IPS DF 6.9 (cell line): ENCODE data around the gene STN1.

ENCODE experiments used
- DNase-seq: peaks from one replicate; pipeline ENCODE4 v3.0.0-alpha.2; 2013; ENCODE audit warnings: low read depth, low spot score
- H3K27ac ChIP-seq: one replicate; pipeline ENCODE4 v1.5.1; 2013; ENCODE audit warnings: low read length, control low read depth
- H3K27me3 ChIP-seq: 2 replicates; pipeline ENCODE4 v1.6.1; 2013; ENCODE audit warnings: mild to moderate bottlenecking, low read length; ENCODE audit not compliant: control insufficient read depth, insufficient read depth
- H3K36me3 ChIP-seq: 2 replicates; pipeline ENCODE4 v1.6.1; 2013; ENCODE audit warnings: low read length; ENCODE audit not compliant: control insufficient read depth, insufficient read depth
- H3K4me1 ChIP-seq: 2 replicates; pipeline ENCODE4 v1.6.1; 2013; ENCODE audit warnings: low read length; ENCODE audit not compliant: control insufficient read depth, insufficient read depth
- H3K4me3 ChIP-seq: 2 replicates; pipeline ENCODE4 v1.5.1; 2013; ENCODE audit warnings: mild to moderate bottlenecking, low read length
- H3K9me3 ChIP-seq: 2 replicates; pipeline ENCODE4 v1.6.1; 2013; ENCODE audit warnings: low read length, inconsistent platforms; ENCODE audit not compliant: control insufficient read depth, insufficient read depth
- WGBS: extraction: QIAGEN DNeasy Blood & Tissue Kit; methylation state at CpG from one replicate; pipeline ENCODE4 v1.1.7; 2013; ENCODE audit warnings: mixed read lengths, missing lambda C conversion rate; ENCODE audit not compliant: insufficient read length, insufficient coverage; 5-methylcytosine and 5-hydroxymethylcytosine counted together

Gene STN1

GRCh38 chr10:103930449-103930848 lies 12.5 kb upstream of the STN1 start:
- Histone ChIP-seq H3K4me1 (no peaks in the 10 kb centered on the region), H3K9me3 (no peaks in the 10 kb centered on the region), H3K36me3 (no peaks in the 10 kb centered on the region), H3K27me3 (no peaks in the 10 kb centered on the region), H3K4me3 (no peak overlapping the region), H3K27ac (no peak overlapping the region)
- no peak for DNase-seq
- no CpG with 5 or more reads among the region's 1 CpG for WGBS

DNA sequence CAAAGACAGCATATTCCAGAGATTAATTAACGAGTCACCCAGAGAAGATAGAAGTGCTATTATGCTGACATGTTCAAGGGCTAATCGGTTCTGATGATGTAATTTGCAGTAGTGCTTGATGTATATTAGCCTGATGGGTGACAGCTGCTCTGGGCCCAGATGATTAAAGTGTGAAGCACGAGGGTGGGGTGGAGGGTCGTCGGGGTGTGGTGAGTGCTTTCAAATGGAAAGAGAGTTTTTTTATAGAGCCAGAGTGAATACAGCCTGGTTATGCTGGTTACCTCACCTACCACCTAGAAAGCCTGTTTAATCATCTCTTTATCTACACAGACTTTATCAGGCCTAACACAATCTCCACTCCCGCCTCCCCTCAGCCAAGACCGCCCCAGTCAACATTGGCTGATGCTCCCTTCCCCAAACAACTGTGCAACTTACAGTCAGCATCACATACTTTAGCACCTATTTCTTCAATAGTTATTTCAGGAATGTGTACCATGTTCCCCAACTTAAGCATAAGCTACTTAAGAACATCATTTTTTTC lies 11.5 kb upstream of the STN1 start:
- H3K4me1 ChIP-seq = no peaks in the 10 kb centered on the region
- H3K9me3 ChIP-seq = no peaks in the 10 kb centered on the region
- H3K36me3 ChIP-seq = no peaks in the 10 kb centered on the region
- no peak overlapping the region for H3K27ac ChIP-seq
- no peaks in the 10 kb centered on the region for H3K27me3 ChIP-seq
- H3K4me3 ChIP-seq = no peak overlapping the region
- WGBS = no CpG with 5 or more reads among the region's 7 CpGs
- no peak for DNase-seq

- H3K4me3 ChIP-seq = no peak overlapping the region
- H3K9me3 ChIP-seq = no peaks in the 10 kb centered on the region
- no CpG with 5 or more reads among the region's 6 CpGs for WGBS
- no peak for DNase-seq
- H3K27me3 ChIP-seq = no peaks in the 10 kb centered on the region
- no peaks in the 10 kb centered on the region for H3K36me3 ChIP-seq
- H3K27ac ChIP-seq = no peak overlapping the region
- no peaks in the 10 kb centered on the region for H3K4me1 ChIP-seq
These were observed 10.8 kb upstream of the STN1 start for GRCh38 chr10:103928784-103929183.

DNA sequence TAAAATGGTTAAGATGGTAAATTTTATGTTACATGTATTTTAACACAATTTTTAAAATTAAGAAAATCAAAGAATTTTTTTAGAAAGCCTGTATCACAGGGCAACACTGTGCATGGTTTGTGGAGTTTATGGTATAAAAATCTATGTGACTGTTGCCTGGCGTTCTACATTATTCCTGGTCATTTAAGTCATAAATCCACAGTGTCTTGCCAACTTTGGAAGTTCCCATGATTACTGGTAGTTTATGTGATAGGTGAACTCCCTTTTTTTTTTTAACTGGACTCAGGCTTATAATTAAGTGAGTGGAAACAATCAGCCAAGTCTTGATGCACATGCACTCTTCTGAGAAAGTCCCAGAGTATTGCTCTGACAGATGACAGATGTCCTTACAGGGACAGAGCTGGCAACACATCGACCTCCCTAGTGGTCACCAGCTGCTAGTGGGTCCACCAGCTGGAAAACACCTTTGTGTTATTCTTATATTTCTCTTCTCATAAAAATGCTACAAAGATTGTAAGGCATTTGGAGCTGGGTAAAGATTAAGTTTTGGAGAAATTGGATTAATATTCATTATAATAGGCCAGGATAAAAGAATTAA lies 8.8 kb upstream of the STN1 start:
- H3K27ac ChIP-seq = no peak overlapping the region
- no peaks in the 10 kb centered on the region for H3K27me3 ChIP-seq
- no peaks in the 10 kb centered on the region for H3K36me3 ChIP-seq
- no peak overlapping the region for H3K4me3 ChIP-seq
- no CpG with 5 or more reads among the region's 2 CpGs for WGBS
- H3K9me3 ChIP-seq = no peaks in the 10 kb centered on the region
- peaks cover 2% of the 10 kb centered on the region; the same call in 1 of the 2 replicates for H3K4me1 ChIP-seq
- no peak for DNase-seq

DNA sequence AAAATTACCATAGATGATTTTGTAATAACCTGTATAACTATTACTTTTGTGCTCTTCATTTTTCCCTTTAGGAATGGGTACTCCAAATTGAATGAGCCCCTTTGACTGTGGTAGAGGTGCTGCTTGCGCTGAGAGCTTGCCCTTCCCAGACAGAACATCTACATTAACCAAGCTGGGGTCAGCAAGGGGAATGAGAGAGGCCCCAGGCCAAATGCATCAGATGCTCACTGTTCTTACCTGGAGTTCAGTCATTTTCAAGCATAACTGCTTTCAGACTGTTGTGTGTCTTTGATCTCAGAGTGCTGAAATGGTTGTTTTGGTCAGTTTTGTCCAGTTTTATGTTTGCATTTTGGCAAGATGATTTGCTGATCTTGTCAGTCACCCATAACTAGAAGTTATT lies 7.6 kb upstream of the STN1 start:
- WGBS = no CpG with 5 or more reads among the region's 1 CpG
- no peaks in the 10 kb centered on the region for H3K27me3 ChIP-seq
- H3K4me1 ChIP-seq = peaks cover 3% of the 10 kb centered on the region; the same call in 1 of the 2 replicates
- no peaks in the 10 kb centered on the region for H3K9me3 ChIP-seq
- H3K4me3 ChIP-seq = no peak overlapping the region
- H3K27ac ChIP-seq = no peak overlapping the region
- no peaks in the 10 kb centered on the region for H3K36me3 ChIP-seq
- no peak for DNase-seq

DNA sequence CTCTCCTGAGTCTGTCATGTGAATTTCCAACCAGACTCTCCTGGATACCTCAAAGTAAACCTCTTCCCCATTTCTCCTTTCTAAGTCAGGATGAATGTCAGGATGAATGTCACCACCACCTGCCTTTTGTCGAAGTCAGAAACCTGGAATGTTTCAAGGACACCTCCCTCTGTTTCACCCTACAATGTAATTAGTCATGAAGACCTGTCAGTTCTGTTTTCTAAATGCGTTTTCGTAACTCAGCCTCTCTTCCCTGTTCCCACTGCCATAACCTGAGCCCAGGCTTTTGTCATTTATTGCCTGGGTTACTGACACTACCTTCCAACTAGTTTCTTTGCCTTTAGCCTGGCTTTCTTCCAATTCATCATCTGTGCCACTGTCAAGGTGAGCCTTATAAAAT lies 5.5 kb upstream of the STN1 start:
- no peak overlapping the region for H3K27ac ChIP-seq
- H3K9me3 ChIP-seq = no peaks in the 10 kb centered on the region
- no peak for DNase-seq
- H3K27me3 ChIP-seq = no peaks in the 10 kb centered on the region
- no peak overlapping the region for H3K4me3 ChIP-seq
- WGBS = no CpG with 5 or more reads among the region's 3 CpGs
- H3K36me3 ChIP-seq = no peaks in the 10 kb centered on the region
- peaks cover 3% of the 10 kb centered on the region; the same call in 1 of the 2 replicates for H3K4me1 ChIP-seq

- H3K4me3 ChIP-seq = no peak overlapping the region
- H3K27me3 ChIP-seq = no peaks in the 10 kb centered on the region
- H3K27ac ChIP-seq = no peak overlapping the region
- WGBS = no CpG with 5 or more reads among the region's 2 CpGs
- H3K9me3 ChIP-seq = no peaks in the 10 kb centered on the region
- no peaks in the 10 kb centered on the region for H3K36me3 ChIP-seq
- H3K4me1 ChIP-seq = peaks cover 3% of the 10 kb centered on the region; the same call in 1 of the 2 replicates
- no peak for DNase-seq
These were observed 4.7 kb upstream of the STN1 start for GRCh38 chr10:103922659-103923058.

DNA sequence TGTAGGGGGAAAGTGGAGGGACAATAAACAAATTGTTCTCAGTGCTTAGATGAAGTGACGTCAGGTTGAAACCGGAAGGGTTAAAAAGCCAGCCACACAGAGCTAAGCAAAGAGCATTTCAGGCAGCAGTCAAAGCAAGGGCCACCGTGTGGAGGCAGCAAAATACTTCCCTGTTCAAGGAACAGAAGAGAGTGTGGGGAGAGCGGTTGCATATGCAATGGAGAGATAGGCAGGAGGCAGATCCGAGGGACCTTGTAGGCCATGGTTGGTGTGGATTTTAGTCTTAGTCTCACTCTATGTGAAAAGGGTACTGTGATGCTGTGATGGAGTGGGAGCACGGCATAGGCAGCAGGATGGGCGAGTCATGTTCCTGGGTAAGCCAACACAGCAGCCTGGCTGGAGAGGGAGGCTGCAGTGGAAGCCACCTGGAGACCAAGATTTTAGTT lies 3.8 kb upstream of the STN1 start:
- H3K36me3 ChIP-seq = no peaks in the 10 kb centered on the region
- no peak overlapping the region for H3K4me3 ChIP-seq
- no peaks in the 10 kb centered on the region for H3K9me3 ChIP-seq
- H3K27me3 ChIP-seq = no peaks in the 10 kb centered on the region
- no peak for DNase-seq
- H3K4me1 ChIP-seq = peaks cover 5% of the 10 kb centered on the region; the same call in 1 of the 2 replicates
- no CpG with 5 or more reads among the region's 7 CpGs for WGBS
- no peak overlapping the region for H3K27ac ChIP-seq

GRCh38 chr10:103921248-103921647 lies 3.3 kb upstream of the STN1 start:
- H3K9me3 ChIP-seq = no peaks in the 10 kb centered on the region
- no peaks in the 10 kb centered on the region for H3K36me3 ChIP-seq
- H3K27ac ChIP-seq = no peak overlapping the region
- peaks cover 5% of the 10 kb centered on the region; the same call in 1 of the 2 replicates for H3K4me1 ChIP-seq
- H3K4me3 ChIP-seq = no peak overlapping the region
- H3K27me3 ChIP-seq = no peaks in the 10 kb centered on the region
- WGBS = no CpG with 5 or more reads among the region's 1 CpG
- DNase-seq = no peak

- no peaks in the 10 kb centered on the region for H3K36me3 ChIP-seq
- H3K4me1 ChIP-seq = peaks cover 5% of the 10 kb centered on the region; the same call in 1 of the 2 replicates
- no peak for DNase-seq
- no peaks in the 10 kb centered on the region for H3K27me3 ChIP-seq
- no peak overlapping the region for H3K4me3 ChIP-seq
- no peaks in the 10 kb centered on the region for H3K9me3 ChIP-seq
- WGBS = no CpG with 5 or more reads among the region's 1 CpG
- no peak overlapping the region for H3K27ac ChIP-seq
These were observed 1.7 kb upstream of the STN1 start for GRCh38 chr10:103919648-103920025.
